ENCODE measurements around the gene RABGEF1. TPM values are rescaled to one million over a fixed set of nuclear protein-coding genes. Genes with fewer than 3 reads are reported as not detected.

The RABGEF1 gene
- total and polyA plus RNA-seq, 4 donors: 5.2 to 14.0 (median 7.7) TPM

- no peak for DNase-seq (ENCODE audit: low spot score)
- Histone ChIP-seq H3K27ac (ENCODE audit: low read depth in 1 of 2, low read length in 2 of 2) (no peak overlapping the region), H3K27me3 (ENCODE audit: control insufficient read depth in 4 of 4, insufficient read depth in 4 of 4, low read length in 3 of 4) (no peaks in the 10 kb centered on the region), H3K9me3 (ENCODE audit: control insufficient read depth in 4 of 4, low read length in 3 of 4) (no peaks in the 10 kb centered on the region), H3K36me3 (ENCODE audit: control insufficient read depth in 4 of 4, insufficient read depth in 3 of 4, low read depth in 1 of 4, low read length in 3 of 4) (peaks cover 0 to 4% (median under 1%) of the 10 kb centered on the region in 4 donors), H3K9ac (ENCODE audit: low read depth in 1 of 2, low read length in 2 of 2) (no peak overlapping the region), H3K4me1 (ENCODE audit: control insufficient read depth in 4 of 4, insufficient read depth in 4 of 4, low read length in 3 of 4) (no peaks in the 10 kb centered on the region), H3K4me3 (ENCODE audit: low read depth in 1 of 3, low read length in 3 of 3) (no peak overlapping the region)
- WGBS: 96% methylated on average over 3 of the region's 3 CpGs
- TF ChIP-seq SP1 (IDR thresholded peaks at IDR 0.05) (no peak), NR2F2 (IDR thresholded peaks at IDR 0.05) (no peak), RAD21 (IDR thresholded peaks at IDR 0.05) (no peak), HNF4A (conservative IDR thresholded peaks at IDR 0.05) (no peak), FOXA2 (IDR thresholded peaks at IDR 0.05) (no peak), JUND (IDR thresholded peaks at IDR 0.05) (no peak), RXRA (IDR thresholded peaks at IDR 0.05) (no peak), EGR1 (IDR thresholded peaks at IDR 0.05; ENCODE audit: low read depth in 2 of 2) (no peak), GABPA (IDR thresholded peaks at IDR 0.05 in 1 of 2, conservative IDR thresholded peaks at IDR 0.05 in 1 of 2) (no peak), YY1 (IDR thresholded peaks at IDR 0.05) (no peak), HNF4G (IDR thresholded peaks at IDR 0.05) (no peak)
- TF ChIP-seq, protein P1, sequence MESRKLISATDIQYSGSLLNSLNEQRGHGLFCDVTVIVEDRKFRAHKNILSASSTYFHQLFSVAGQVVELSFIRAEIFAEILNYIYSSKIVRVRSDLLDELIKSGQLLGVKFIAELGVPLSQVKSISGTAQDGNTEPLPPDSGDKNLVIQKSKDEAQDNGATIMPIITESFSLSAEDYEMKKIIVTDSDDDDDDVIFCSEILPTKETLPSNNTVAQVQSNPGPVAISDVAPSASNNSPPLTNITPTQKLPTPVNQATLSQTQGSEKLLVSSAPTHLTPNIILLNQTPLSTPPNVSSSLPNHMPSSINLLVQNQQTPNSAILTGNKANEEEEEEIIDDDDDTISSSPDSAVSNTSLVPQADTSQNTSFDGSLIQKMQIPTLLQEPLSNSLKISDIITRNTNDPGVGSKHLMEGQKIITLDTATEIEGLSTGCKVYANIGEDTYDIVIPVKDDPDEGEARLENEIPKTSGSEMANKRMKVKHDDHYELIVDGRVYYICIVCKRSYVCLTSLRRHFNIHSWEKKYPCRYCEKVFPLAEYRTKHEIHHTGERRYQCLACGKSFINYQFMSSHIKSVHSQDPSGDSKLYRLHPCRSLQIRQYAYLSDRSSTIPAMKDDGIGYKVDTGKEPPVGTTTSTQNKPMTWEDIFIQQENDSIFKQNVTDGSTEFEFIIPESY (IDR thresholded peaks at IDR 0.05): no peak
- TF ChIP-seq, protein P2, sequence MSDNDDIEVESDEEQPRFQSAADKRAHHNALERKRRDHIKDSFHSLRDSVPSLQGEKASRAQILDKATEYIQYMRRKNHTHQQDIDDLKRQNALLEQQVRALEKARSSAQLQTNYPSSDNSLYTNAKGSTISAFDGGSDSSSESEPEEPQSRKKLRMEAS (IDR thresholded peaks at IDR 0.05): no peak
- TF ChIP-seq, protein P3, sequence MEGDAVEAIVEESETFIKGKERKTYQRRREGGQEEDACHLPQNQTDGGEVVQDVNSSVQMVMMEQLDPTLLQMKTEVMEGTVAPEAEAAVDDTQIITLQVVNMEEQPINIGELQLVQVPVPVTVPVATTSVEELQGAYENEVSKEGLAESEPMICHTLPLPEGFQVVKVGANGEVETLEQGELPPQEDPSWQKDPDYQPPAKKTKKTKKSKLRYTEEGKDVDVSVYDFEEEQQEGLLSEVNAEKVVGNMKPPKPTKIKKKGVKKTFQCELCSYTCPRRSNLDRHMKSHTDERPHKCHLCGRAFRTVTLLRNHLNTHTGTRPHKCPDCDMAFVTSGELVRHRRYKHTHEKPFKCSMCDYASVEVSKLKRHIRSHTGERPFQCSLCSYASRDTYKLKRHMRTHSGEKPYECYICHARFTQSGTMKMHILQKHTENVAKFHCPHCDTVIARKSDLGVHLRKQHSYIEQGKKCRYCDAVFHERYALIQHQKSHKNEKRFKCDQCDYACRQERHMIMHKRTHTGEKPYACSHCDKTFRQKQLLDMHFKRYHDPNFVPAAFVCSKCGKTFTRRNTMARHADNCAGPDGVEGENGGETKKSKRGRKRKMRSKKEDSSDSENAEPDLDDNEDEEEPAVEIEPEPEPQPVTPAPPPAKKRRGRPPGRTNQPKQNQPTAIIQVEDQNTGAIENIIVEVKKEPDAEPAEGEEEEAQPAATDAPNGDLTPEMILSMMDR (IDR thresholded peaks at IDR 0.05; ENCODE audit: low read depth, low read length, missing input control): no peak
Observed at GRCh38 chr7:66727058-66727457, 13.5 kb upstream of the RABGEF1 start.

GRCh38 chr7:66728571-66728970 lies 12.0 kb upstream of the RABGEF1 start:
- Histone ChIP-seq H3K4me1 (ENCODE audit: control insufficient read depth in 4 of 4, insufficient read depth in 4 of 4, low read length in 3 of 4) (no peaks in the 10 kb centered on the region), H3K27me3 (ENCODE audit: control insufficient read depth in 4 of 4, insufficient read depth in 4 of 4, low read length in 3 of 4) (no peaks in the 10 kb centered on the region), H3K36me3 (ENCODE audit: control insufficient read depth in 4 of 4, insufficient read depth in 3 of 4, low read depth in 1 of 4, low read length in 3 of 4) (peaks cover 0 to 4% (median under 1%) of the 10 kb centered on the region in 4 donors), H3K9me3 (ENCODE audit: control insufficient read depth in 4 of 4, low read length in 3 of 4) (no peaks in the 10 kb centered on the region), H3K4me3 (ENCODE audit: low read depth in 1 of 3, low read length in 3 of 3) (no peak overlapping the region), H3K27ac (ENCODE audit: low read depth in 1 of 2, low read length in 2 of 2) (no peak overlapping the region), H3K9ac (ENCODE audit: low read depth in 1 of 2, low read length in 2 of 2) (no peak overlapping the region)
- no peak for DNase-seq (ENCODE audit: low spot score)
- 87% methylated on average over 6 of the region's 6 CpGs for WGBS
- TF ChIP-seq, protein P4, sequence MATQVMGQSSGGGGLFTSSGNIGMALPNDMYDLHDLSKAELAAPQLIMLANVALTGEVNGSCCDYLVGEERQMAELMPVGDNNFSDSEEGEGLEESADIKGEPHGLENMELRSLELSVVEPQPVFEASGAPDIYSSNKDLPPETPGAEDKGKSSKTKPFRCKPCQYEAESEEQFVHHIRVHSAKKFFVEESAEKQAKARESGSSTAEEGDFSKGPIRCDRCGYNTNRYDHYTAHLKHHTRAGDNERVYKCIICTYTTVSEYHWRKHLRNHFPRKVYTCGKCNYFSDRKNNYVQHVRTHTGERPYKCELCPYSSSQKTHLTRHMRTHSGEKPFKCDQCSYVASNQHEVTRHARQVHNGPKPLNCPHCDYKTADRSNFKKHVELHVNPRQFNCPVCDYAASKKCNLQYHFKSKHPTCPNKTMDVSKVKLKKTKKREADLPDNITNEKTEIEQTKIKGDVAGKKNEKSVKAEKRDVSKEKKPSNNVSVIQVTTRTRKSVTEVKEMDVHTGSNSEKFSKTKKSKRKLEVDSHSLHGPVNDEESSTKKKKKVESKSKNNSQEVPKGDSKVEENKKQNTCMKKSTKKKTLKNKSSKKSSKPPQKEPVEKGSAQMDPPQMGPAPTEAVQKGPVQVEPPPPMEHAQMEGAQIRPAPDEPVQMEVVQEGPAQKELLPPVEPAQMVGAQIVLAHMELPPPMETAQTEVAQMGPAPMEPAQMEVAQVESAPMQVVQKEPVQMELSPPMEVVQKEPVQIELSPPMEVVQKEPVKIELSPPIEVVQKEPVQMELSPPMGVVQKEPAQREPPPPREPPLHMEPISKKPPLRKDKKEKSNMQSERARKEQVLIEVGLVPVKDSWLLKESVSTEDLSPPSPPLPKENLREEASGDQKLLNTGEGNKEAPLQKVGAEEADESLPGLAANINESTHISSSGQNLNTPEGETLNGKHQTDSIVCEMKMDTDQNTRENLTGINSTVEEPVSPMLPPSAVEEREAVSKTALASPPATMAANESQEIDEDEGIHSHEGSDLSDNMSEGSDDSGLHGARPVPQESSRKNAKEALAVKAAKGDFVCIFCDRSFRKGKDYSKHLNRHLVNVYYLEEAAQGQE (IDR thresholded peaks at IDR 0.05): no peak
